Activated naive CD8-positive, alpha-beta T cell treated with anti-CD3 and anti-CD28 coated beads, Interleukin-2, amount 50 U/mL, for 24 hours (primary cell): ENCODE measurements around the gene GOLGA1.
"Not testable (repeated sequence)": the region's sequence is repeated elsewhere in the genome, so short reads cannot be mapped to it uniquely, and the experiment has no call there.

Experiments used
- ATAC-seq: fragments of 150-1000 bp; cut with Tn5 transposase; one replicate; pipeline ENCODE4 v1.10.0; 2021
- DNase-seq: peaks from one replicate; pipeline ENCODE4 v3.0.0; 2021
- H3K27ac Mint-ChIP-seq: one replicate; pipeline ENCODE4 v1.8.0; 2021; ENCODE audit warnings: mild to moderate bottlenecking, mixed read lengths
- H3K27me3 Mint-ChIP-seq: one replicate; pipeline ENCODE4 v1.8.0; 2021; ENCODE audit warnings: mixed read lengths
- H3K36me3 Mint-ChIP-seq: one replicate; pipeline ENCODE4 v1.8.0; 2021; ENCODE audit warnings: low read depth, mixed read lengths
- H3K4me1 Mint-ChIP-seq: one replicate; pipeline ENCODE4 v1.8.0; 2021; ENCODE audit warnings: mixed read lengths
- H3K4me3 Mint-ChIP-seq: one replicate; pipeline ENCODE4 v1.8.0; 2021; ENCODE audit warnings: mild to moderate bottlenecking, moderate library complexity, mixed read lengths
- H3K9me3 Mint-ChIP-seq: one replicate; pipeline ENCODE4 v1.8.0; 2021; ENCODE audit warnings: mixed read lengths

GOLGA1 gene

GRCh38 chr9:124954255-124954654, 13.4 kb upstream of the GOLGA1 start:
- Mint-ChIP-seq H3K36me3 (no peaks in the 10 kb centered on the region), H3K9me3 (no peaks in the 10 kb centered on the region), H3K27me3 (no peaks in the 10 kb centered on the region), H3K27ac (no peak overlapping the region), H3K4me3 (no peak overlapping the region), H3K4me1 (peaks cover 3% of the 10 kb centered on the region)
- DNase-seq (no peak), ATAC-seq (no peak)

DNA sequence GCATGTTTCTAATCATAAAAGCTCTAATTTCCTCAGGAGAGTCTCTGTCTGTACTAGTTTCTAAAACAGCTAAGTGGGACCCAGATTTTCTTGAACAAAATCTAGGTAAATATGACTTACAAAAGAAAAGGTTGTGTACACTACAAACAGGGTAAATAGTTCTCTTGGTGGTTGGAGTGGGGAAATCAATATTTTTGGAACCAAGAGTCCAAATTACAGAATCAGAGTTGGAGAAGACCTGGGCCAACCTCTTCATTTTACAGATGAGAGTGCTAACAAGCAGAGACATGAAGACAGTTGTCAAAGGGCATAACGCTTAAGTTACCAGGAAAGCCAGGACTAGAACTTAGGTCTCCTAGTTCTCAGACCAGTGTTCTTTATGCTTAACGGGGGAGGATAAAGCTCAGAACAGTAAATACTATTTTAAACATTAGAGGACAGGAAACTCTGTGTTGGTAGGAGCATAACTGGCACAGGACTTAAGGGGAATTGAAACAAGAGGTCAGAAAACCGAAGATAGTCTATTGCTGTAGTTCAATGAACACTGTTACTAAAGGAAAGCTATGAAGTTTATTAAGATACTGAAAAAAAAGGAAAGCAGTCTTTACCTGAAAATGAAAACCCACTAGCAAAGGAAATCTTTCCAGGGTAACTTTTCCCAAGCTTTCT, 9.3 kb upstream of the GOLGA1 start:
- DNase-seq (no peak), ATAC-seq (no peak)
- H3K27me3 Mint-ChIP-seq: no peaks in the 10 kb centered on the region
- no peak overlapping the region for H3K27ac Mint-ChIP-seq
- no peaks in the 10 kb centered on the region for H3K9me3 Mint-ChIP-seq
- H3K4me1 Mint-ChIP-seq: peaks cover 3% of the 10 kb centered on the region
- no peaks in the 10 kb centered on the region for H3K36me3 Mint-ChIP-seq
- no peak overlapping the region for H3K4me3 Mint-ChIP-seq

DNA sequence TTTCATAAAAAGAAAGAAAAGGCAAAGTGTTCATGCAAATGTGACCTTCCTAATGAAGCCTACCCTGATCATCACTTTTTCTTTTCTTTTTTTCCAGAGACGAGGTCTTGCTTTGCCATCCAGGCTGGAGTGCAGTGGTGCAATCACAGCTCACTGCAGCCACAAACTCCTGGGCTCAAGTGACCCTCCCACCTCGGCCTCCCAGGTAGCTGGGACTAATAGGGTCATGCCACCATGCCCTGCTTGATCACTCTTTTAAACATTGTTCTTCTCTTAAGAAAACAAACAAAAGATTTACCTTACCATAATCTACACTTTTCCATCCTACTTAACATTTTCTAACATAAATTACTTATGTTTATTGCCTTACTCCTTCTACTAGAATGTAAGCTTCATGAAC, 8.5 kb upstream of the GOLGA1 start:
- Mint-ChIP-seq H3K27me3 (no peaks in the 10 kb centered on the region), H3K9me3 (no peaks in the 10 kb centered on the region), H3K4me3 (no peak overlapping the region), H3K36me3 (no peaks in the 10 kb centered on the region), H3K4me1 (peaks cover 3% of the 10 kb centered on the region), H3K27ac (no peak overlapping the region)
- ATAC-seq (no peak), DNase-seq (no peak)

GRCh38 chr9:124947727-124948391, 7.0 kb upstream of the GOLGA1 start:
- Mint-ChIP-seq H3K4me3 (no peak overlapping the region), H3K9me3 (no peaks in the 10 kb centered on the region), H3K4me1 (peaks cover 3% of the 10 kb centered on the region), H3K27me3 (no peaks in the 10 kb centered on the region), H3K36me3 (no peaks in the 10 kb centered on the region), H3K27ac (no peak overlapping the region)
- DNase-seq: no peak
- ATAC-seq: no peak

DNA sequence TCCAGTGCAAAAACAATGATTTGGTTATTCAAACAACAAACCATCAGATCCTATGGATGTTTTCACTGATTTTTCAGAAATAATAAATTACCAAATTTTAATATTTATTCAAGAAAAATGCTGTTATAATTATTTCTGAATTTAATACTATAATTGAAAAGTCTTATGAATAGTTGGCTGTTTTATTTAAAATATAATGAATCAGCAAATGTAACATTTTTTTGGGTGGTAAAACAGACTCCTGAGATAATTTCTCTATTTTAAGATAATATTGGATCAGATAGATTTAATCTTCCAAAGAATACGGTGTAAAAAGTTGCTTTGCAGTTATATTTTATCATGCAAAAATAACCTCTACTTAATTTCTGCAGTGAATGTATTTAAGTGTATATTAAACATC, 5.3 kb upstream of the GOLGA1 start:
- ATAC-seq (no peak), DNase-seq (no peak)
- H3K27ac Mint-ChIP-seq: no peak overlapping the region
- H3K27me3 Mint-ChIP-seq: no peaks in the 10 kb centered on the region
- H3K4me1 Mint-ChIP-seq: peaks cover 11% of the 10 kb centered on the region
- H3K4me3 Mint-ChIP-seq: no peak overlapping the region
- H3K9me3 Mint-ChIP-seq: no peaks in the 10 kb centered on the region
- H3K36me3 Mint-ChIP-seq: peaks cover 3% of the 10 kb centered on the region

GRCh38 chr9:124941679-124942561, 1.0 kb upstream of the GOLGA1 start:
- no peaks in the 10 kb centered on the region for H3K27me3 Mint-ChIP-seq
- H3K9me3 Mint-ChIP-seq: no peaks in the 10 kb centered on the region
- H3K27ac Mint-ChIP-seq: peak overlapping the region; percentile 91
- DNase-seq (peak; percentile 66), ATAC-seq (peak; percentile 38)
- H3K4me3 Mint-ChIP-seq: peak overlapping the region; percentile 89
- H3K4me1 Mint-ChIP-seq: peaks cover 30% of the 10 kb centered on the region
- H3K36me3 Mint-ChIP-seq: peaks cover 10% of the 10 kb centered on the region

GRCh38 chr9:124940521-124940893, 376 bp downstream of the GOLGA1 start:
- Mint-ChIP-seq H3K27ac (peak overlapping the region; percentile 91), H3K4me3 (peak overlapping the region; percentile 89), H3K36me3 (peaks cover 19% of the 10 kb centered on the region), H3K4me1 (peaks cover 30% of the 10 kb centered on the region), H3K9me3 (no peaks in the 10 kb centered on the region), H3K27me3 (no peaks in the 10 kb centered on the region)
- ATAC-seq: peak; percentile 10
- no peak for DNase-seq

- H3K27ac Mint-ChIP-seq: peak overlapping the region; percentile 91
- H3K36me3 Mint-ChIP-seq: peaks cover 19% of the 10 kb centered on the region
- peak overlapping the region; percentile 89 for H3K4me3 Mint-ChIP-seq
- no peak for DNase-seq
- ATAC-seq: no peak
- no peaks in the 10 kb centered on the region for H3K9me3 Mint-ChIP-seq
- H3K27me3 Mint-ChIP-seq: no peaks in the 10 kb centered on the region
- peaks cover 30% of the 10 kb centered on the region for H3K4me1 Mint-ChIP-seq
Observed at GRCh38 chr9:124939944-124940343, 939 bp downstream of the GOLGA1 start.

- no peaks in the 10 kb centered on the region for H3K9me3 Mint-ChIP-seq
- no peak for ATAC-seq
- H3K4me1 Mint-ChIP-seq: peaks cover 17% of the 10 kb centered on the region
- H3K4me3 Mint-ChIP-seq: no peak overlapping the region
- H3K27ac Mint-ChIP-seq: no peak overlapping the region
- H3K27me3 Mint-ChIP-seq: no peaks in the 10 kb centered on the region
- peaks cover 39% of the 10 kb centered on the region for H3K36me3 Mint-ChIP-seq
- DNase-seq: no peak
Observed at GRCh38 chr9:124934290-124934689, 6.6 kb downstream of the GOLGA1 start.

DNA sequence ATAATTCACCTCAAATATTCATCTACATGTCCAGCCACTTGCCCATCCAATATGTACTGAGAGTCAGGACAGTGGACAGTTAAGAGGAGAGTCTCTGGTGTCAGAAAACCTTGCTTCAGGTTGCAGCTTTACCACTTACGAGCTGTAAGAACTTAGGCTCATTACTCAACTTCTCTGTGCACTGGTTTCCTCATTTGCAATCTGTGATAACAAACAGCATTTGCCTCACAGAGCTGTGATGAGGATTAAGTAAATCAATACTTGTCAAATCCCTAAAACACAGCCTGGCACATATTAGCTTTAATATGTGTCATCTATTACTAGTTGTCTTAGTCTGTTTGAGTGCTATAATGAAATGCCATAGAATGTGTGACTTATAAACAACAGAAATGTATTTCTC, 8.6 kb downstream of the GOLGA1 start:
- H3K4me1 Mint-ChIP-seq: peaks cover 5% of the 10 kb centered on the region
- H3K36me3 Mint-ChIP-seq: peaks cover 46% of the 10 kb centered on the region
- DNase-seq (no peak), ATAC-seq (no peak)
- no peak overlapping the region for H3K4me3 Mint-ChIP-seq
- no peak overlapping the region for H3K27ac Mint-ChIP-seq
- no peaks in the 10 kb centered on the region for H3K27me3 Mint-ChIP-seq
- no peaks in the 10 kb centered on the region for H3K9me3 Mint-ChIP-seq

DNA sequence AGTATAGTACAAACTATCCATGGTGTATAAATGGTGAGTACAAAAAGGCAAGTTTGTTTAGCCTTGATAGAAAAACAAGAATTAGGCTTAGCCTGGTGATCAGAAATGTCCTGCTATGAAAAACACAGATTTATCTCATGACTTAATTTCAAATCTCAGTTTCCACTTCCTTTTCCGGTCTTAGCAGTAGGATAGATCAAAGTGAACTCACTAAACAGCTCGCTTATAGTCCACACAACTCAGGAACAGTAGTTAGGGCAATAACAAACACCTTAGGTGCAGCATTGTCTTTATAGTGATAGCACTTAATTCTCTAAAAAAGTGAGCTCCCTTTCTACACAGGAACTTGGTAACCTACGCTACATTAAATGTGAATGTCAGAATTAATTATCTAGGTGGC, 11.4 kb downstream of the GOLGA1 start:
- Mint-ChIP-seq H3K36me3 (peaks cover 51% of the 10 kb centered on the region), H3K27ac (no peak overlapping the region), H3K4me1 (peaks cover 5% of the 10 kb centered on the region), H3K9me3 (no peaks in the 10 kb centered on the region), H3K27me3 (no peaks in the 10 kb centered on the region), H3K4me3 (no peak overlapping the region)
- DNase-seq (no peak), ATAC-seq (no peak)

DNA sequence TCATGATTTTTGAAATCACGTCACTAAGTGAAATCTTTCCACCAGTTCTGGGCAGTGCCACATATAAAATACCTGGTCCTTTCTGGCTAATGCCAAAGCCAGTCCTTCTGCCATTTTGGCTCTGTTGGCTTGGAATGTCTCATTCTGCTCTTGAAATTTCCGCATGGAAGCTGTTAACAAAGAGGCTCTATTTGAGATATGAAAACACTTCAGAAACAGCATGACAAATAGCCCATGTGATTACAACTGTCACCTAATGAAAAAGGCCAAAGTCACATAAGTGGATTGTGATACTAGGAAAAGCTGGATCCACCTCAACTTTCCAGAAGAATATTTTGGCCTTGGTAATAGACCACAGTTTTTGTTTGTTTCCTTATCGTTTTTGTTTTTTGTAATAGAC, 12.8 kb downstream of the GOLGA1 start:
- peaks cover 41% of the 10 kb centered on the region for H3K36me3 Mint-ChIP-seq
- H3K4me1 Mint-ChIP-seq: no peaks in the 10 kb centered on the region
- H3K9me3 Mint-ChIP-seq: no peaks in the 10 kb centered on the region
- no peak for ATAC-seq
- H3K27ac Mint-ChIP-seq: no peak overlapping the region
- H3K4me3 Mint-ChIP-seq: no peak overlapping the region
- H3K27me3 Mint-ChIP-seq: no peaks in the 10 kb centered on the region
- no peak for DNase-seq

GRCh38 chr9:124920394-124920793, 20.5 kb downstream of the GOLGA1 start:
- not testable (repeated sequence) for ATAC-seq, H3K9me3 Mint-ChIP-seq, H3K27ac Mint-ChIP-seq, H3K4me1 Mint-ChIP-seq, H3K27me3 Mint-ChIP-seq, DNase-seq, H3K4me3 Mint-ChIP-seq
- H3K36me3 Mint-ChIP-seq: peaks cover 16% of the 10 kb centered on the region

DNA sequence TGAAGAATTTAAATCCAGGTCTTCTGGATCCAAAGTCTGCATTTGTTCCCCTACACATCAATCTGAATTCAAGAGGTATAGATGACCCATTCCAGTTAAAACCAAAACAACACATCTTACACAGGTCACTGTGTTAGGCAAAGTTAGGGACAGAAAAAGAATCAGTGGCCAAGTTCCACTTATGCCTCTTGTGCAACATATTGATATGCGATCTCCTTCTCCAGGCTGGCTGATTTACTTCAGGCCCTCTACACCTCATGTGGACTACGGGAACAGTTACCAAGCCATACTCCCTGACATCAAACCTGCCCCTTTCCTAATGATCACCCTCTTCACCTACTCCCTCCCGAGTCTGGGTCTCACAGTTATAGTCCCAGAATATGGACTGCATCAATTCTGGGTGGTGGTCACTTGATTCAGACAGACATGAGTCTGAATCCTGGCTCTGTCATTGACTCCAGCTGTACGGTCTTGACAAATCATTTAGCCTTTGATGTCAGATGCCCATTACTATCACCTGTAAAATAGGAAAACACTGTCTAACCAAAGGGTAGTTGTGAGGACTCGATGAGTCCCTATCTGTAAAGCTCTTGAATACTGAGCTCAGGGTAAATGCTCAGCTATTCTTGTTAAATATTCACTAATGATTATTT, 26.0 kb downstream of the GOLGA1 start:
- H3K9me3 Mint-ChIP-seq: no peaks in the 10 kb centered on the region
- no peak for DNase-seq
- H3K27ac Mint-ChIP-seq: no peak overlapping the region
- ATAC-seq: no peak
- peaks cover 29% of the 10 kb centered on the region for H3K36me3 Mint-ChIP-seq
- no peak overlapping the region for H3K4me3 Mint-ChIP-seq
- no peaks in the 10 kb centered on the region for H3K4me1 Mint-ChIP-seq
- no peaks in the 10 kb centered on the region for H3K27me3 Mint-ChIP-seq
